PC-3 (cell line): ENCODE results near the gene SFRP2. TPM values are rescaled to one million over a fixed set of nuclear protein-coding genes. Genes with fewer than 3 reads are reported as not detected.

Source experiments
- ATAC-seq: fragments of 200-7000 bp; cut with Tn5 transposase; 2 replicates; pipeline ENCODE4 v1.9.1; 2020; ENCODE audit warnings: mild to moderate bottlenecking, moderate library complexity
- BruUV-seq: library from RNA; stranded (reverse); fragments of 400-500 nt; replicated peaks from 2 replicates; lab custom pipeline; 2021; lab: Mats Ljungman, UMichigan
- CTCF ChIA-PET: fragments of 300-600 bp; sonication (Branson Sonifier 250); formaldehyde crosslinking; loops from one replicate; lab custom pipeline; 2022; ENCODE audit warnings: antibody characterized with exemption; lab: Charles Lee
- POLR2A ChIA-PET: fragments of 300-600 bp; sonication (Branson Sonifier 250); formaldehyde crosslinking; loops from one replicate; lab custom pipeline; 2022; ENCODE audit warnings: antibody characterized with exemption; ENCODE audit not compliant: unreplicated experiment; lab: Charles Lee
- DNase-seq: peaks from one replicate; pipeline ENCODE4 v3.0.0-alpha.2; 2015
- H2AFZ ChIP-seq: fragments of 300-600 bp; sonication (generic); 2 replicates; pipeline ENCODE4 v1.6.0; 2016; ENCODE audit warnings: antibody characterized with exemption, low read length
- H3F3A ChIP-seq: fragments of 300-600 bp; sonication (generic); one replicate; pipeline ENCODE4 v1.6.0; 2017; ENCODE audit warnings: antibody characterized with exemption, low read length, control low read depth, mild to moderate bottlenecking; ENCODE audit not compliant: unreplicated experiment
- H3K27ac ChIP-seq: fragments of 300-600 bp; sonication (generic); 2 replicates; pipeline ENCODE4 v1.5.1; 2016; ENCODE audit warnings: mild to moderate bottlenecking, low read length
- H3K27me3 ChIP-seq: fragments of 300-600 bp; sonication (generic); 2 replicates; pipeline ENCODE4 v1.6.1; 2016; ENCODE audit warnings: low read length, mixed read lengths
- H3K36me3 ChIP-seq: fragments of 300-600 bp; sonication (generic); 2 replicates; pipeline ENCODE4 v1.6.1; 2016; ENCODE audit warnings: low read depth, mixed run types, low read length, mixed read lengths
- H3K4me1 ChIP-seq: fragments of 300-600 bp; sonication (generic); 2 replicates; pipeline ENCODE4 v1.5.1; 2016; ENCODE audit warnings: low read length; ENCODE audit not compliant: insufficient read depth
- H3K4me2 ChIP-seq: fragments of 300-600 bp; sonication (generic); 2 replicates; pipeline ENCODE4 v1.6.0; 2016; ENCODE audit warnings: low read length
- H3K4me3 ChIP-seq: fragments of 300-600 bp; sonication (generic); 2 replicates; pipeline ENCODE4 v1.5.1; 2016; ENCODE audit warnings: mild to moderate bottlenecking, low read length, mixed read lengths
- H3K79me2 ChIP-seq: fragments of 300-600 bp; sonication (generic); 2 replicates; pipeline ENCODE4 v1.6.1; 2017; ENCODE audit warnings: low read length, mixed read lengths
- H3K9ac ChIP-seq: fragments of 300-600 bp; sonication (generic); 2 replicates; pipeline ENCODE4 v1.6.0; 2016; ENCODE audit warnings: mild to moderate bottlenecking, low read length
- H3K9me2 ChIP-seq: fragments of 300-600 bp; sonication (generic); replicated peaks from 2 replicates; pipeline ENCODE4 v1.6.1; 2016; ENCODE audit warnings: mixed run types, low read length, mixed read lengths
- H3K9me3 ChIP-seq: fragments of 300-600 bp; sonication (generic); 2 replicates; pipeline ENCODE4 v1.6.1; 2016; ENCODE audit warnings: low read length, mixed read lengths
- H4K20me1 ChIP-seq: fragments of 300-600 bp; sonication (generic); 2 replicates; pipeline ENCODE4 v1.6.1; 2016; ENCODE audit warnings: low read length, mixed read lengths
- CTCF ChIP-seq: fragments of 300-600 bp; sonication (generic); conservative IDR thresholded peaks from 2 replicates; pipeline ENCODE4 v1.5.1; 2017; ENCODE audit warnings: antibody characterized with exemption, low read depth, mild to moderate bottlenecking, low read length
- EZH2 ChIP-seq: fragments of 300-600 bp; sonication (generic); IDR thresholded peaks from one replicate; pipeline ENCODE4 v1.6.1; 2017; ENCODE audit warnings: antibody characterized with exemption, mild to moderate bottlenecking, low read length; ENCODE audit not compliant: unreplicated experiment
- EZH2phosphoT487 ChIP-seq: fragments of 300-600 bp; sonication (generic); IDR thresholded peaks from 2 replicates; pipeline ENCODE4 v1.6.1; 2018; ENCODE audit warnings: mild to moderate bottlenecking, antibody characterized with exemption, low read length, borderline replicate concordance
- intact Hi-C: fragments of 100-400 bp; cut with micrococcal nuclease; formaldehyde crosslinking; loops from 2 replicates; pipeline ENCODE4 v1.9.0; 2023
- total RNA-seq: library from RNA; depleted of rRNA; stranded (reverse); fragments of >200 nt; gene quantifications from 2 replicates; pipeline ENCODE4 v1.2.3, GENCODE V29; 2014

The SFRP2 gene
- total RNA-seq, 1 experiment from 2014 or later, result not detected

GRCh38 chr4:153788051-153788412, 851 bp downstream of the SFRP2 start:
- Histone ChIP-seq H2AFZ (no peak overlapping the region), H3K27me3 (peaks cover 34% of the 10 kb centered on the region), H3K9me3 (no peaks in the 10 kb centered on the region), H3K4me1 (peaks cover 1% of the 10 kb centered on the region; the same call in 1 of the 2 replicates), H3K9me2 (no peaks in the 10 kb centered on the region), H3K27ac (no peak overlapping the region), H3K4me2 (no peak overlapping the region), H3F3A (no peaks in the 10 kb centered on the region), H4K20me1 (no peaks in the 10 kb centered on the region), H3K4me3 (no peak overlapping the region), H3K79me2 (no peaks in the 10 kb centered on the region), H3K36me3 (no peaks in the 10 kb centered on the region), H3K9ac (no peak overlapping the region)
- ATAC-seq (no peak), DNase-seq (no peak)
- intact Hi-C loops, result no loop called here
- no TSS peak for BruUV-seq
- POLR2A ChIA-PET, result no interaction called here
- TF ChIP-seq EZH2 (no peak), CTCF (no peak), EZH2phosphoT487 (no peak)
- CTCF ChIA-PET, result no interaction called here

GRCh38 chr4:153787575-153787974, 1.3 kb downstream of the SFRP2 start:
- no peaks in the 10 kb centered on the region for H4K20me1 ChIP-seq
- no peaks in the 10 kb centered on the region for H3K36me3 ChIP-seq
- H3K4me1 ChIP-seq, result peaks cover 6% of the 10 kb centered on the region
- DNase-seq, result no peak
- no peaks in the 10 kb centered on the region for H3K79me2 ChIP-seq
- intact Hi-C loops, result no loop called here
- ChIA-PET CTCF (no interaction called here), POLR2A (no interaction called here)
- no peaks in the 10 kb centered on the region for H3F3A ChIP-seq
- no peak overlapping the region for H3K4me2 ChIP-seq
- H2AFZ ChIP-seq, result no peak overlapping the region
- H3K4me3 ChIP-seq, result no peak overlapping the region
- no TSS peak for BruUV-seq
- peaks cover 34% of the 10 kb centered on the region for H3K27me3 ChIP-seq
- no peak overlapping the region for H3K27ac ChIP-seq
- no peaks in the 10 kb centered on the region for H3K9me2 ChIP-seq
- no peak overlapping the region for H3K9ac ChIP-seq
- H3K9me3 ChIP-seq, result no peaks in the 10 kb centered on the region
- ATAC-seq, result no peak
- TF ChIP-seq CTCF, result no peak
- TF ChIP-seq EZH2, result no peak
- no peak for TF ChIP-seq EZH2phosphoT487

- H3F3A ChIP-seq, result no peaks in the 10 kb centered on the region
- intact Hi-C loops, result no loop called here
- CTCF ChIA-PET, result no interaction called here
- H3K4me1 ChIP-seq, result peaks cover 10% of the 10 kb centered on the region
- no peak overlapping the region for H3K9ac ChIP-seq
- H3K79me2 ChIP-seq, result no peaks in the 10 kb centered on the region
- peaks cover 34% of the 10 kb centered on the region for H3K27me3 ChIP-seq
- DNase-seq, result no peak
- no peaks in the 10 kb centered on the region for H3K9me3 ChIP-seq
- BruUV-seq, result no TSS peak
- H3K27ac ChIP-seq, result no peak overlapping the region
- POLR2A ChIA-PET, result no interaction called here
- TF ChIP-seq CTCF (no peak), EZH2phosphoT487 (no peak), EZH2 (no peak)
- no peaks in the 10 kb centered on the region for H3K9me2 ChIP-seq
- H3K36me3 ChIP-seq, result no peaks in the 10 kb centered on the region
- H3K4me2 ChIP-seq, result no peak overlapping the region
- no peak overlapping the region for H3K4me3 ChIP-seq
- ATAC-seq, result no peak
- H2AFZ ChIP-seq, result no peak overlapping the region
- no peaks in the 10 kb centered on the region for H4K20me1 ChIP-seq
Measured at GRCh38 chr4:153787061-153787560, 1.8 kb downstream of the SFRP2 start.
